Right atrium auricular region (tissue), 2 donors: ENCODE measurements around the gene SMG6. TPM values are rescaled to one million over a fixed set of nuclear protein-coding genes. Genes with fewer than 3 reads are reported as not detected.
"Not testable (repeated sequence)": the region's sequence is repeated elsewhere in the genome, so short reads cannot be mapped to it uniquely, and the experiment has no call there.

Experiments used
- DNase-seq: peaks from one replicate; pipeline ENCODE4 v3.0.0-alpha.2; 2019; ENCODE audit warnings: low spot score
- H3K27ac ChIP-seq, 2 donors: fragments of 200-600 bp; sonication (generic); 1 replicate in 1 of 2; 2 replicates in 1 of 2; pipeline ENCODE4 v1.5.1; 2016 to 2019
- H3K27me3 ChIP-seq, 2 donors: fragments of 200-600 bp; sonication (generic); one replicate each; pipeline versions ENCODE4 v1.5.1 to v1.6.0; 2017 to 2019
- H3K36me3 ChIP-seq: fragments of 200-600 bp; sonication (generic); one replicate; pipeline ENCODE4 v1.5.1; 2016
- H3K4me1 ChIP-seq, 2 donors: fragments of 200-600 bp; sonication (generic); one replicate each; pipeline versions ENCODE4 v1.5.1 to v1.6.0; 2017 to 2019
- H3K4me3 ChIP-seq, 2 donors: fragments of 200-600 bp; sonication (generic); 1 replicate in 1 of 2; 2 replicates in 1 of 2; pipeline ENCODE4 v1.5.1; 2017 to 2019; ENCODE audit warnings: mild to moderate bottlenecking in 1 of 2, moderate library complexity in 1 of 2
- H3K9me3 ChIP-seq, 2 donors: fragments of 200-600 bp; sonication (generic); one replicate each; pipeline ENCODE4 v1.5.1; 2019
- CTCF ChIP-seq, 2 donors: fragments of 200-600 bp; sonication (generic); IDR thresholded peaks; one replicate each; pipeline ENCODE4 v1.5.1; 2019; ENCODE audit warnings: antibody characterized with exemption in 2 of 2
- total RNA-seq, 2 donors: library from RNA; depleted of rRNA; stranded (reverse); fragments of >200 nt; gene quantifications; one replicate each; pipeline ENCODE4 v1.1.0, GENCODE V29; 2016

Gene SMG6
- total RNA-seq, 2 donors from 2014 or later = 18.2 to 29.3 TPM

- peaks cover 0 to 18% of the 10 kb centered on the region in 2 donors for H3K4me1 ChIP-seq
- H3K9me3 ChIP-seq = no peaks in the 10 kb centered on the region
- DNase-seq = peak; percentile 51
- no peaks in the 10 kb centered on the region for H3K27me3 ChIP-seq
- no peak for TF ChIP-seq CTCF (IDR thresholded peaks at IDR 0.05)
- H3K36me3 ChIP-seq = no peaks in the 10 kb centered on the region
- no peak overlapping the region for H3K4me3 ChIP-seq
- H3K27ac ChIP-seq = peak overlapping the region; percentile 17 to 36
These were observed 100.5 kb downstream of the SMG6 start for GRCh38 chr17:2202996-2203575.

GRCh38 chr17:2202302-2202995 lies 101.1 kb downstream of the SMG6 start:
- no peaks in the 10 kb centered on the region for H3K36me3 ChIP-seq
- H3K4me3 ChIP-seq = no peak overlapping the region
- H3K27me3 ChIP-seq = no peaks in the 10 kb centered on the region
- DNase-seq = peak; percentile 44
- no peaks in the 10 kb centered on the region for H3K9me3 ChIP-seq
- peak overlapping the region; percentile 17 to 36 for H3K27ac ChIP-seq
- H3K4me1 ChIP-seq = peaks cover 0 to 16% of the 10 kb centered on the region in 2 donors
- TF ChIP-seq CTCF (IDR thresholded peaks at IDR 0.05) = no peak

- DNase-seq, H3K36me3 ChIP-seq, H3K9me3 ChIP-seq, H3K4me3 ChIP-seq, H3K27me3 ChIP-seq, H3K27ac ChIP-seq: not testable (repeated sequence)
- H3K4me1 ChIP-seq = peaks cover 0 to 28% of the 10 kb centered on the region in 2 donors
These were observed 104.2 kb downstream of the SMG6 start for GRCh38 chr17:2199386-2199785.

DNA sequence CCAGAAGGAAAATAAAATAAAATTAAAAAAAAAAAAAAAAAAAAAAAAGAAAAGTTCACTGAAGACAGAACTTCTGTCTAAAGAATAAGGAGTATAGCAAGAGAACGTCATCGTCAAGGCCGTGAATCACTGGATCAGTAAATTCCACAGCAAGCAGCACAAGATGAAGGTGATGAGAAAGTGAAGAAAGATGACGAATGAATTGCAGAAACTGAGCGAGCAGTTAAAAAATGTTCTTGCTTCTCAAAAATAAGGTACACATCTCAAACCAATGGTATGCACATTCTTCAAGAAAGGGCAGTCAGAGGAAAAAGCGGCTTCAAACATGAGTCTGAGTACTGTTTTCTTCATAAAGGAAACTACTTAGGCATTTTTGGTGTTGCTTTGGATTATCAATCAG lies 104.7 kb downstream of the SMG6 start:
- Histone ChIP-seq H3K27me3 (no peaks in the 10 kb centered on the region), H3K27ac (no peak overlapping the region), H3K9me3 (no peaks in the 10 kb centered on the region), H3K36me3 (no peaks in the 10 kb centered on the region), H3K4me1 (peaks cover 0 to 28% of the 10 kb centered on the region in 2 donors), H3K4me3 (no peak overlapping the region)
- DNase-seq = no peak
- no peak for TF ChIP-seq CTCF (IDR thresholded peaks at IDR 0.05)

GRCh38 chr17:2197271-2197670 lies 106.3 kb downstream of the SMG6 start:
- DNase-seq = no peak
- no peaks in the 10 kb centered on the region for H3K9me3 ChIP-seq
- peaks cover 0 to 21% of the 10 kb centered on the region in 2 donors for H3K4me1 ChIP-seq
- no peaks in the 10 kb centered on the region for H3K27me3 ChIP-seq
- no peak overlapping the region for H3K4me3 ChIP-seq
- H3K27ac ChIP-seq = no peak overlapping the region
- no peaks in the 10 kb centered on the region for H3K36me3 ChIP-seq
- TF ChIP-seq CTCF (IDR thresholded peaks at IDR 0.05) = no peak

DNA sequence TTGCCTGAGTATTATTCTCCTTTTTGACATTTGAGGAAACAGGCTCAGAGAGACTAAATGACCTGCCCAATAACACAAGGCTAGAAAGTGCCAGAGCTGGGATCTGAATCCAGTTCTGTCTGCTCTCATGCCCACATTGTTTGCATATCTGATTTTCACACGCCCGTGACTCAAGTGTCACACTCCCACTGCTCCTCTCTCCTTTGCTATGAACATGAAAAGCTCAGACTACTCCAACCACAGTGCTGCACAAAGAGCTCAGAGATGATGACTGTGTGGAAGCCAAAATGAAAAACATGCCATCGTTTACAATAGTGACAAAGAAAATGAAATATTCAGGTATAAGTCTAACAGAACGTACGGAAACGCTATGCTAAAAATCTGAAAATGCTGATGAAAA lies 107.9 kb downstream of the SMG6 start:
- H3K4me1 ChIP-seq = peaks cover 0 to 35% of the 10 kb centered on the region in 2 donors
- no peak overlapping the region for H3K4me3 ChIP-seq
- no peaks in the 10 kb centered on the region for H3K36me3 ChIP-seq
- no peak overlapping the region for H3K27ac ChIP-seq
- H3K27me3 ChIP-seq = no peaks in the 10 kb centered on the region
- DNase-seq = no peak
- no peak for TF ChIP-seq CTCF (IDR thresholded peaks at IDR 0.05)
- no peaks in the 10 kb centered on the region for H3K9me3 ChIP-seq
